ENCODE data around the gene SLC9A9.

DNA sequence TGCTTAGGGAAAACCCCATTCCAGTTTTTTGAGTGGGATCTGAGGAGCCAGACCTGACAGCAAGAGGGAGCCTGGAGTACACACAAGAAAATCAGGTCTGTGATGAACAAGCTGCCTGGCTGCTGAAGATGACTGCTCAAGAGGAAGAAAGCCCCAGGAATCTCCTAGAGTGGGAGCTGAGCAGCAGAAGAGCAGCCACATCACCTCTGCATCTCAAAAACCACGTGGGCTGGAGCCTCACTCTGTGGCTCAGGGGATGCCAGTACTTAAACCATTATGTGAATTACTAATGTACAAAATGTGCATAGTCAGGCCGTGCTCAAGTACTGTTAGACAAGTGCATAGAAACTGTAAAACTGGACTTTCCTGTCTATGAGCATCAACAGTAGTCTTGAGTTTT lies 52.4 kb downstream of the SLC9A9 start:
- TF ChIP-seq CTCF (IDR thresholded peaks at IDR 0.05) (peak in 1 of 3 experiments; percentile 17), POLR2A (IDR thresholded peaks at IDR 0.05; ENCODE audit: low read depth) (no peak), POLR2AphosphoS5 (IDR thresholded peaks at IDR 0.05) (no peak), EP300 (IDR thresholded peaks at IDR 0.05) (no peak)

Measured in esophagus muscularis mucosa (tissue), 4 donors.